CD4-positive, alpha-beta memory T cell (primary cell): ENCODE results near the gene FOXO3. TPM values are rescaled to one million over a fixed set of nuclear protein-coding genes. Genes with fewer than 3 reads are reported as not detected.
A peak's percentile ranks its signal among the peaks of the same experiment; 100 is the strongest.

Experiments used
- CTCF ChIA-PET: fragments of 350-600 bp; sonication (Branson Sonifier 250); formaldehyde crosslinking; loops from one replicate; lab custom pipeline; 2021; ENCODE audit warnings: inconsistent platforms; ENCODE audit not compliant: partially characterized antibody; lab: Charles Lee
- POLR2A ChIA-PET: fragments of 350-600 bp; sonication (Branson Sonifier 250); formaldehyde crosslinking; loops from one replicate; lab custom pipeline; 2021; ENCODE audit not compliant: partially characterized antibody; lab: Charles Lee
- DNase-seq, 5 donors: peaks; one replicate each; pipeline versions ENCODE4 v3.0.0 to v3.0.0-alpha.2; 2020 to 2022; ENCODE audit warnings: mixed read lengths in 1 of 5
- H3K27ac ChIP-seq: one replicate; pipeline ENCODE4 v1.7.0; 2013; ENCODE audit warnings: low read depth, low read length
- H3K27me3 ChIP-seq: 2 replicates; pipeline ENCODE4 v1.7.0; 2013; ENCODE audit warnings: mild to moderate bottlenecking, low read length, moderate library complexity; ENCODE audit not compliant: insufficient read depth
- H3K36me3 ChIP-seq: 2 replicates; pipeline ENCODE4 v1.7.0; 2013; ENCODE audit warnings: mild to moderate bottlenecking, low read length, moderate library complexity; ENCODE audit not compliant: insufficient read depth
- H3K4me1 ChIP-seq: 2 replicates; pipeline ENCODE4 v1.7.0; 2013; ENCODE audit warnings: mild to moderate bottlenecking, low read length, moderate library complexity; ENCODE audit not compliant: insufficient read depth
- H3K4me3 ChIP-seq, 2 donors: one replicate each; pipeline ENCODE4 v1.7.0; 2013; ENCODE audit warnings: low read length in 2 of 2, mild to moderate bottlenecking in 1 of 2
- H3K9me3 ChIP-seq, 2 donors: one replicate each; pipeline ENCODE4 v1.7.0; 2013; ENCODE audit warnings: low read length in 2 of 2, control low read depth in 1 of 2; ENCODE audit not compliant: control insufficient read depth in 1 of 2
- H3K27ac Mint-ChIP-seq, 7 donors: one replicate each; pipeline ENCODE4 v1.8.0; 2020 to 2021; ENCODE audit warnings: mixed read lengths in 7 of 7, mild to moderate bottlenecking in 6 of 7, inconsistent platforms in 3 of 7, moderate library complexity in 3 of 7
- H3K27me3 Mint-ChIP-seq, 2 donors: one replicate each; pipeline ENCODE4 v1.8.0; 2020 to 2021; ENCODE audit warnings: mixed read lengths in 2 of 2
- H3K36me3 Mint-ChIP-seq, 2 donors: one replicate each; pipeline ENCODE4 v1.8.0; 2020 to 2021; ENCODE audit warnings: mixed read lengths in 2 of 2, inconsistent platforms in 1 of 2, mild to moderate bottlenecking in 1 of 2
- H3K4me1 Mint-ChIP-seq, 4 donors: one replicate each; pipeline ENCODE4 v1.8.0; 2020 to 2021; ENCODE audit warnings: mixed read lengths in 4 of 4, mild to moderate bottlenecking in 1 of 4
- H3K4me3 Mint-ChIP-seq, 8 donors: one replicate each; pipeline ENCODE4 v1.8.0; 2020 to 2021; ENCODE audit warnings: mixed read lengths in 8 of 8, mild to moderate bottlenecking in 7 of 8, moderate library complexity in 6 of 8, inconsistent platforms in 3 of 8
- H3K9me3 Mint-ChIP-seq, 8 donors: one replicate each; pipeline ENCODE4 v1.8.0; 2020 to 2021; ENCODE audit warnings: mixed read lengths in 8 of 8, mild to moderate bottlenecking in 5 of 8, inconsistent platforms in 3 of 8, moderate library complexity in 1 of 8
- intact Hi-C: fragments of 100-400 bp; cut with micrococcal nuclease; formaldehyde crosslinking; loops from one replicate; pipeline ENCODE4 v1.15.1; 2023
- polyA plus RNA-seq, 2 donors: library from polyadenylated mRNA; unstranded; fragments of 300-500 nt; fragmentation: Illumina TruSeq; gene quantifications; one replicate each; pipeline ENCODE4 v1.2.3, GENCODE V29; 2021
- total RNA-seq, 2 experiments: library from RNA; stranded (reverse); gene quantifications; one replicate each; pipeline ENCODE4 v1.2.3, GENCODE V29; 2021

The FOXO3 gene
- total and polyA plus RNA-seq, 4 experiments from 2014 or later, result 18.3 to 27.0 (median 25.0) TPM

GRCh38 chr6:108580646-108581045, 19.9 kb downstream of the FOXO3 start:
- peaks cover 50 to 85% (median 65%) of the 10 kb centered on the region in 4 donors for H3K4me1 Mint-ChIP-seq

GRCh38 chr6:108581237-108581931, 20.7 kb downstream of the FOXO3 start:
- H3K9me3 ChIP-seq, result no peaks in the 10 kb centered on the region
- H3K4me1 ChIP-seq, result peaks cover 66% of the 10 kb centered on the region
- Mint-ChIP-seq H3K27me3 (no peaks in the 10 kb centered on the region), H3K27ac (peak overlapping the region; percentile 73 to 94 (median 87)), H3K4me1 (peaks cover 50 to 80% (median 66%) of the 10 kb centered on the region in 4 donors), H3K36me3 (peaks cover 0 to 6% of the 10 kb centered on the region in 2 donors), H3K9me3 (no peaks in the 10 kb centered on the region), H3K4me3 (peak overlapping the region; percentile 47 to 84 (median 78))
- no peak overlapping the region for H3K27ac ChIP-seq
- no peaks in the 10 kb centered on the region for H3K27me3 ChIP-seq
- H3K4me3 ChIP-seq, result peak overlapping the region; percentile 1 to 17
- no peaks in the 10 kb centered on the region for H3K36me3 ChIP-seq
- intact Hi-C loops, result loop anchor here (2.0 kb wide), 1 partner anchor 17 kb away; no protein-coding TSS in a partner anchor
- DNase-seq, result peak in 2 of 5 donors; percentile 17 to 38
- CTCF ChIA-PET, result no interaction called here
- POLR2A ChIA-PET, result interaction anchor here (0.6 kb wide), 1 partner anchor 15 kb away, joined by 3 read pairs; no protein-coding TSS in a partner anchor

More at GRCh38 chr6:108580646-108581045, 19.9 kb downstream of the FOXO3 start:
- DNase-seq, result no peak
- peak overlapping the region; percentile 73 to 94 (median 87) for H3K27ac Mint-ChIP-seq
- H3K27me3 Mint-ChIP-seq, result no peaks in the 10 kb centered on the region
- H3K9me3 Mint-ChIP-seq, result no peaks in the 10 kb centered on the region
- H3K27ac ChIP-seq, result no peak overlapping the region
- no peaks in the 10 kb centered on the region for H3K9me3 ChIP-seq
- H3K4me3 Mint-ChIP-seq, result peak overlapping the region in 7 of 8 donors; percentile 47 to 84 (median 80)
- CTCF ChIA-PET, result interaction anchor here (1.1 kb wide), 1 partner anchor 14 kb away, joined by 4 read pairs; no protein-coding TSS in a partner anchor
- H3K36me3 Mint-ChIP-seq, result peaks cover 0 to 6% of the 10 kb centered on the region in 2 donors
- no peak overlapping the region for H3K4me3 ChIP-seq
- H3K36me3 ChIP-seq, result no peaks in the 10 kb centered on the region
- POLR2A ChIA-PET, result no interaction called here
- intact Hi-C loops, result loop anchor here (2.0 kb wide), 1 partner anchor 16 kb away; no protein-coding TSS in a partner anchor
- H3K4me1 ChIP-seq, result peaks cover 74% of the 10 kb centered on the region
- no peaks in the 10 kb centered on the region for H3K27me3 ChIP-seq

GRCh38 chr6:108581932-108582475, 21.3 kb downstream of the FOXO3 start:
- Histone ChIP-seq H3K9me3 (no peaks in the 10 kb centered on the region), H3K36me3 (no peaks in the 10 kb centered on the region), H3K4me3 (no peak overlapping the region), H3K27ac (no peak overlapping the region), H3K4me1 (peaks cover 61% of the 10 kb centered on the region), H3K27me3 (no peaks in the 10 kb centered on the region)
- H3K27ac Mint-ChIP-seq, result peak overlapping the region in 6 of 7 donors; percentile 79 to 94 (median 89)
- ChIA-PET CTCF (no interaction called here), POLR2A (interaction anchor here (0.6 kb wide), 1 partner anchor 16 kb away, joined by 3 read pairs; no protein-coding TSS in a partner anchor)
- H3K9me3 Mint-ChIP-seq, result no peaks in the 10 kb centered on the region
- H3K27me3 Mint-ChIP-seq, result no peaks in the 10 kb centered on the region
- DNase-seq, result no peak
- intact Hi-C loops, result loop anchor here (2.0 kb wide), 1 partner anchor 17 kb away; no protein-coding TSS in a partner anchor
- H3K4me3 Mint-ChIP-seq, result peak overlapping the region in 6 of 8 donors; percentile 73 to 84 (median 80)
- H3K36me3 Mint-ChIP-seq, result peaks cover 0 to 6% of the 10 kb centered on the region in 2 donors
- H3K4me1 Mint-ChIP-seq, result peaks cover 50 to 78% (median 64%) of the 10 kb centered on the region in 4 donors

- Mint-ChIP-seq H3K27ac (peak overlapping the region in 2 of 7 donors; percentile 6 to 37), H3K36me3 (peaks cover 0 to 6% of the 10 kb centered on the region in 2 donors), H3K4me3 (peak overlapping the region in 3 of 8 donors; percentile 1 to 36 (median 34)), H3K27me3 (no peaks in the 10 kb centered on the region), H3K4me1 (peaks cover 50 to 78% (median 65%) of the 10 kb centered on the region in 4 donors), H3K9me3 (no peaks in the 10 kb centered on the region)
- ChIA-PET POLR2A (interaction anchor here (1.1 kb wide), 1 partner anchor 24 kb away, joined by 3 read pairs; no protein-coding TSS in a partner anchor), CTCF (no interaction called here)
- no peak overlapping the region for H3K4me3 ChIP-seq
- no peaks in the 10 kb centered on the region for H3K9me3 ChIP-seq
- intact Hi-C loops, result no loop called here
- DNase-seq, result no peak
- H3K27me3 ChIP-seq, result no peaks in the 10 kb centered on the region
- H3K27ac ChIP-seq, result no peak overlapping the region
- H3K36me3 ChIP-seq, result no peaks in the 10 kb centered on the region
- H3K4me1 ChIP-seq, result peaks cover 61% of the 10 kb centered on the region
Observed at GRCh38 chr6:108582618-108583017, 21.9 kb downstream of the FOXO3 start.

- no peak overlapping the region for H3K4me3 Mint-ChIP-seq
- Histone ChIP-seq H3K4me1 (peaks cover 69% of the 10 kb centered on the region), H3K27ac (no peak overlapping the region), H3K27me3 (no peaks in the 10 kb centered on the region), H3K9me3 (no peaks in the 10 kb centered on the region), H3K4me3 (no peak overlapping the region), H3K36me3 (no peaks in the 10 kb centered on the region)
- intact Hi-C loops, result no loop called here
- no peaks in the 10 kb centered on the region for H3K9me3 Mint-ChIP-seq
- no peaks in the 10 kb centered on the region for H3K36me3 Mint-ChIP-seq
- ChIA-PET POLR2A (no interaction called here), CTCF (no interaction called here)
- H3K27ac Mint-ChIP-seq, result no peak overlapping the region
- peaks cover 55 to 79% (median 68%) of the 10 kb centered on the region in 4 donors for H3K4me1 Mint-ChIP-seq
- DNase-seq, result no peak
- no peaks in the 10 kb centered on the region for H3K27me3 Mint-ChIP-seq
Observed at GRCh38 chr6:108584323-108584722, 23.6 kb downstream of the FOXO3 start.

- no peak overlapping the region for H3K4me3 ChIP-seq
- ChIA-PET POLR2A (no interaction called here), CTCF (no interaction called here)
- H3K36me3 ChIP-seq, result no peaks in the 10 kb centered on the region
- Mint-ChIP-seq H3K27ac (no peak overlapping the region), H3K27me3 (no peaks in the 10 kb centered on the region), H3K4me1 (peaks cover 57 to 85% (median 70%) of the 10 kb centered on the region in 4 donors), H3K36me3 (no peaks in the 10 kb centered on the region), H3K4me3 (no peak overlapping the region), H3K9me3 (no peaks in the 10 kb centered on the region)
- H3K9me3 ChIP-seq, result no peaks in the 10 kb centered on the region
- peaks cover 63% of the 10 kb centered on the region for H3K4me1 ChIP-seq
- no peak for DNase-seq
- no peaks in the 10 kb centered on the region for H3K27me3 ChIP-seq
- intact Hi-C loops, result no loop called here
- H3K27ac ChIP-seq, result no peak overlapping the region
Observed at GRCh38 chr6:108585359-108585758, 24.6 kb downstream of the FOXO3 start.

GRCh38 chr6:108585921-108586536, 25.3 kb downstream of the FOXO3 start:
- intact Hi-C loops, result no loop called here
- Histone ChIP-seq H3K4me1 (peaks cover 57% of the 10 kb centered on the region), H3K27ac (no peak overlapping the region), H3K27me3 (no peaks in the 10 kb centered on the region), H3K9me3 (no peaks in the 10 kb centered on the region), H3K36me3 (no peaks in the 10 kb centered on the region), H3K4me3 (no peak overlapping the region)
- Mint-ChIP-seq H3K36me3 (no peaks in the 10 kb centered on the region), H3K27ac (peak overlapping the region in 2 of 7 donors; percentile 23 to 67), H3K4me1 (peaks cover 52 to 85% (median 67%) of the 10 kb centered on the region in 4 donors), H3K9me3 (no peaks in the 10 kb centered on the region), H3K27me3 (no peaks in the 10 kb centered on the region), H3K4me3 (peak overlapping the region in 1 of 8 donors; percentile 54)
- POLR2A ChIA-PET, result no interaction called here
- no peak for DNase-seq
- CTCF ChIA-PET, result no interaction called here
